Activated CD8-positive, alpha-beta memory T cell treated with anti-CD3 and anti-CD28 coated beads, Interleukin-2, amount 50 U/mL, for 4 hours (primary cell): Measurements from ENCODE around the gene LEMD3.
A peak's percentile ranks its signal among the peaks of the same experiment; 100 is the strongest.

Experiments
- DNase-seq: peaks from one replicate; pipeline ENCODE4 v3.0.0-alpha.2; 2020

Gene LEMD3

DNA sequence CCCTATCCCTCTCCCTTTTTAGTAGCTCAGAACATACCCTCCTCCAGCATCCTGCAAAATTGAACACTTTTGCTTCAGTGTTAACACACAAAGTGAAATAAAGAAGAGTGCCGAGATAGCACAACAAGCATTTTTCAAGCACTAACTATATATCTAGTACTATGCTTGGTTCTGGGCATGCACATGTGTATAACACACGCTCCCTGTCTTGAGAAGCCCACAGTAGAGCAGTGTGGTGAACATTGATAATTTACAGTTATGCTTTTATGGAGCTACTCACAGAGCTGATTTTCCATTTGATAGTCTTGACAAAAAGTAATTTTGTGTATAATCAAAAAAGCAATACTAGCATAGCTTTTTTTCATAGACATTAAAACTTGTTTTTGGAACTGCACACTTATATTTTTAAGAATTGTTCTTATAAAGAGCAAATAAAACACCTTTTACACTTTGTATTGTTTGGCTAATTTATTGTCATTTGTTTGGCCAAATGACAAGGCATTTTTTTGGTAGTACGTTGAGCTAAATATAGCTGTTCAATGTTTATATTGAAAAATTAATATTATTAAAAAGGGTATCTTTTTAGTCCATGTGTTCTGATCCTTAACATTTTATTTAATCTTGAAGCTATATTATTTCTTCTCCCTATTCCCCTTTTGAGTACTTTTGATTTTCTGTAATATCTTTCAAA lies 39.7 kb downstream of the LEMD3 start:
- DNase-seq: no peak

DNA sequence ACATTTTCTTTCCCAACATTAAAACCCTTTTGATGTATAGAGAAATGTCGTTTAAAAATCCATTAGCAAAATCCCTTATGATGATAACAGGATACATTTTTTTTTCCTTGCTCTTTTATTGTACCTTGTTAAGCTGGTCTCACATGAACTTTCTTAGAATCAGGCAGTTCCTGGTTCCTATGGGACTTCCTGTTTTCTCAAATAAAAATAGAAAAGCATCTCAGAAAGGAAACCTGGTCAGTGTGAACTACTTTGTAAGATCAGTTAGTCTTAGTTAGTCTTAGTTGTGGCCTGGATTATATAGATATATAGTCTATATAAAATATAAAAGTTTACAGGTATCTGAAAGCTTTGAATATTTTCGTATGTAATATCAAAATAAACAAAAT lies 40.3 kb downstream of the LEMD3 start:
- no peak for DNase-seq

- no peak for DNase-seq
Measured at GRCh38 chr12:65217086-65217485, 47.7 kb downstream of the LEMD3 start.

GRCh38 chr12:65220761-65221160 lies 51.4 kb downstream of the LEMD3 start:
- DNase-seq: no peak

DNA sequence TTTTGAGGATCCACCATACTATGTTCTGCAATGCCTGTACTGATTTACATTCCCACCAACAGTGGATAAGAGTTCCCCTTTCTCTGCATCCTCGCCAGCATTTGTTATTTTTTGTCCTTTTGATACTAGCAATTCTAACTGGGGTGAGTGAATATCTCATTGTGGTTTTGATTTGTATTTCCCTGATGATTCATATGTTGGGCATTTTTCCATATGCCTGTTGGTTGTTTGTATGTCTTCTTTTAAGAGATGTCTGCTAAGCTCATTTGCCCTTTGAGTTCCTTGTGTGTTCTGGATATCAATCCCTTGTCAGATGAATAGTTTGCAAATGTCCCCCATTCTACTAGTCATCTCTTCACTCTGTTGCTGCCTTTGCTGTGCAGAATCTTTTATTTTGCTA lies 60.1 kb downstream of the LEMD3 start:
- DNase-seq: no peak

DNA sequence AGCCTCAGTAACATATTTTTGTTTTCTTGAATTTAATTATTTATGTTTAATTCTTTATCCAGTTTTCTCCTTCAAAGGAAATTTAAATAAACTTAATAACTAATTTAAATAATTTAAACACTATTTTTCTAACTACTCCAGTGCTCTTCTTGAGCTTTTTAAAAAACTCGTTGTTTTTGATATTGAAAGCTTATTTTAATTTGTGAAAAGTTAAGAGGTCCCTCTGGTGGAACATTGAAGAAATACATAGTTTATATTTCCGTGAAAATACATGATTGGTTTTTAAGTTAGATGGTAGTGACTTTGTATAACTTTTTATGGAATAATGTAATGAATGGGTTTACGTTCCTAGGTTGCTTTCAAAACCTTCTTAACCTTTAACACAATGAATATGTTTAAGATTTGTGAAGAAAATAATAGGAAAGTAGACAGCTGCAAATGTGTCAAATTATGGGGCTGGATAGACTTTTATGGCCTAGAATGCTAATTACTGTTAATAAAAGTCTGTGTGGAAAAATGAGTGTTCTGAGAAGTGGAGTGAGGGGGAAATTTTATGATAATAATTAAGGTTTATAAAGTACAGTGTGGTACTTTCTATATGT lies 63.2 kb downstream of the LEMD3 start:
- DNase-seq: no peak

- no peak for DNase-seq
Measured at GRCh38 chr12:65237153-65237552, 67.8 kb downstream of the LEMD3 start.

DNA sequence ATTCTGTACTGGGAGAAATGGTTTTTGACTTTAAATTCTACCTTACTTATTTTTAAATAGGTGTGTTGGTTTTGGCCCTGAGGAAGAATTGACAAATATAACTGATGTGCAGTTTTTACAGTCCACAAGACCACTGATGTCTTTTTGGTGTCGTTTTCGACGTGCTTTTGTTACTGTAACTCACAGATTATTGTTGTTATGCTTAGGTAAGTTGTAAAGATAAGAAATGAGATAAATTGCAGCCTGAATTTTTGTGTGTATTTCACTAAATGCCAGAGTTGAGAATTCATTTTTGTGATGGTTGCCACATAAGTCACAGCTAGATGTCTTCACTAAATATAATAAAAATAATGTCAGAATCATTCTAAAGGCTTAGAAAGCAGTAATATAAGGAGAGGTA lies 69.2 kb downstream of the LEMD3 start:
- DNase-seq: no peak

GRCh38 chr12:65248656-65249633 lies 79.6 kb downstream of the LEMD3 start:
- DNase-seq: no peak

DNA sequence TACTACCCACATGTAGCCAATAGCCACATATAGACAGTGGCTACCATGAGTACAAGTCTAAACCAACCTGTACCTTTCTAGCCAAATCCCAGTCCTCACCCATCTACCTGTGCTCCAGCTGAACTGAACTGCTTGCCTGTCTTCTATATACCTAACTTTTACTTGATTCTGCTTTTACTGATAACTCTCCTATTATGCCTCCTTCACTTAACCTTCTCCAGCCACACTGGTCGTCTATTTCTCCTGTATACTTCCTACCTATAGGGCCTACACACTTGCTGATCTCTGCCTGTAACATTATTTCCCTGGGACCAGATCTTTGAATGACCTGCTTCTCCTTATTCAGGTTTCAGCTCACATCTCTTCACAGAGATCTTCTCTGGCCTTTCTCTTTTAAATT lies 83.1 kb downstream of the LEMD3 start:
- DNase-seq: no peak

DNA sequence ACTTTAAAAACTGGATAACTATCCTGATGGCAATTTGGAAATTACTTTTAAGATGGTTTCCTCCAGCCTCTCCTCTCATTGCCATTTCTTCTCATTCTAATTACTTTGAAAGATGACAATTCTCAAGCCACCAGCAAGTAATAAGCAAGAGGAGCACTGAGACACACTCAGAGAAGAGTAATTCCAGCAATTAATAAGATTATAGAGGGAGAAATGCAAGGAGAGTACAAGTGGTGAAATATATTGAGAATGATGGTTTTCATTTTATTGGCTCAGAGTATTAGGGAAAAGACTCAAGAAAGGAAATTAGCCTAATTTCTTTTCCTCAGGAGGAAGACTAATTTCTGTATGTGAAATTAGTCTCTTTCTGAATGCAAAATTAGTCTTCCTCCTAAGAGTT lies 88.6 kb downstream of the LEMD3 start:
- no peak for DNase-seq

DNA sequence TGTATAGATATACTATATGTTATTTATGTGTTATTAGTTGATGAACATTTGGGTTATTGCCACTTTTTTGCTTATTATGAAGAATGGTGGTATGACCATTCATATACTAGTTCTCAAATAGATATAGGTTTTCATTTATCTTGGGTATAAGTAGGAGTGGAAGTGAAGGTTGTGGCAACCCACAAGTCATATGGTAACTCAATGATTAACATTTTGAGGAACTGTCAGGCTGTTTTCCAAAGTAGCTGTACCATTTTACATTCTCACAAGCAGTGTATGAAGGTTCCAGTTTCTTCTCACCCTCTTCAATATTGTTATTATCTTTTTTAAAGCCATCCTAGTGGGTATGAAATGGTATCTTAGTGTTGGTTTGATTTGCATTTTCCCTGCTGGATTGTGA lies 90.1 kb downstream of the LEMD3 start:
- no peak for DNase-seq

GRCh38 chr12:65263777-65264176 lies 94.4 kb downstream of the LEMD3 start:
- DNase-seq: no peak

GRCh38 chr12:65266408-65266807 lies 97.0 kb downstream of the LEMD3 start:
- no peak for DNase-seq

DNA sequence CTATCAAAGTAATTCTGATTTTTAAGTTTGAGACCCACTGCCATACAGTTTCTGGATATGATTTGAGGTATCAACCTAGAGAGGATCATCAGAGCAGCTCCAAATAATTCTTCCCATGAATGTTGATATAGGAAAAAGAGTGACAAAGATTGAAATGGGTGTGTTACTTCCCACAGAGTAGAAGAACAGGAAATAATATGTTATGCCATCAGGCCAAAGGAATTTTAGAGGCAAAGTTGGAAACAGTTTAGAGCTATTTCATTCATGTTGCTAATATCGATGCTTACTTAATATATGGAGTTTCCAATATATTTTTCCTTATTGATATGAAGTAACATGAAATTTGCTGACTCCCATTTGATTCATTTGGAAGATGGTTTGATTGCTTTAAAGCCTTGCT lies 100.2 kb downstream of the LEMD3 start:
- DNase-seq: no peak

GRCh38 chr12:65274602-65275272 lies 105.4 kb downstream of the LEMD3 start:
- no peak for DNase-seq

GRCh38 chr12:65275627-65276026 lies 106.2 kb downstream of the LEMD3 start:
- no peak for DNase-seq

DNA sequence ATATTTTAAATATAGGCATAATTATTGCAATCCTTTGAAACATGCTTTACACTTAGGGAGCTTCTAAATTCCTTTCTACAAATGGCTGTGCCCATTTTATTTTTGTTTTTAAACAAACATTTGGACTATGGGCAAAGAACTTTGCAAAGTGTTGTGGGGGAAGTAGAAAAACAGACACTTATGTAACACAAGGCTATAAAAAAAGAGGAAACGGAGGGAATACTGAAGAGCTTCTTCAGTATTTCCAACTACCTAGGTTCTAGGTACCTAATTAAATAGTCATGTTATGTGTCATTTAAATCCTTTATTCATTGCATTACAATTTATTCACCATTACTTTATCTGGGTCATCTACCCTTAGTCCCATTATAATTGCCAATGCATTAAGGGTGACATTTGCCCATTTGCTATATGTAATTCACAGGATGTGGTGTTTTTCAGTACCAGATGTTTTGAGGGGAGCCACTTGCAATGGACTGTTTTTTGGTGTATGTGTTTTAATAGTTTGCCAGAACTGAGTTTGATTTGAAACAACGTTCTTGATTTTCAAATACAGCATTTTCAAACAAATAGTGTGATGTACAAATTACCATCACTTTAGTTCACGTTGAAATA lies 107.6 kb downstream of the LEMD3 start:
- no peak for DNase-seq

- DNase-seq: no peak
Measured at GRCh38 chr12:65277994-65278575, 108.7 kb downstream of the LEMD3 start.

GRCh38 chr12:65278576-65279368 lies 109.4 kb downstream of the LEMD3 start, which contains the start of gene MSRB3:
TSS of gene MSRB3 (plus strand) at chr12:65278683. CDS start at chr12:65308580, 29,897 bp downstream.
- peak; percentile 16 for DNase-seq

GRCh38 chr12:65279369-65280112 lies 110.2 kb downstream of the LEMD3 start:
- DNase-seq: no peak
